H9 (cell line): ENCODE results near the gene MAGI3. TPM values are rescaled to one million over a fixed set of nuclear protein-coding genes. Genes with fewer than 3 reads are reported as not detected.

Experiments used
- DNase-seq: peaks from one replicate; pipeline ENCODE4 v3.0.0-alpha.2; 2017
- H2AFZ ChIP-seq: one replicate; pipeline ENCODE4 v1.6.1; 2013; ENCODE audit warnings: mild to moderate bottlenecking, low read length, control low read depth, moderate library complexity
- H2AK5ac ChIP-seq: 2 replicates; pipeline ENCODE4 v1.6.1; 2013; ENCODE audit warnings: low read length, control low read depth, mixed read lengths; ENCODE audit not compliant: insufficient read length
- H2BK120ac ChIP-seq: one replicate; pipeline ENCODE4 v1.6.1; 2013; ENCODE audit warnings: low read depth, mild to moderate bottlenecking, low read length, control low read depth, inconsistent platforms; ENCODE audit not compliant: poor library complexity, severe bottlenecking
- H2BK12ac ChIP-seq: 2 replicates; pipeline ENCODE4 v1.6.1; 2013; ENCODE audit warnings: low read length, control low read depth, mixed read lengths, low read depth; ENCODE audit not compliant: insufficient read length
- H2BK15ac ChIP-seq: 2 replicates; pipeline ENCODE4 v1.6.1; 2013; ENCODE audit warnings: low read depth, low read length, control low read depth
- H2BK20ac ChIP-seq: one replicate; pipeline ENCODE4 v1.6.1; 2013; ENCODE audit warnings: low read depth, mild to moderate bottlenecking, low read length, control low read depth, inconsistent platforms; ENCODE audit not compliant: poor library complexity, severe bottlenecking
- H2BK5ac ChIP-seq: 2 replicates; pipeline ENCODE4 v1.6.1; 2013; ENCODE audit warnings: low read length, control low read depth, mixed read lengths; ENCODE audit not compliant: insufficient read length
- H3K14ac ChIP-seq: 2 replicates; pipeline ENCODE4 v1.6.1; 2013; ENCODE audit warnings: low read length, control low read depth; ENCODE audit not compliant: insufficient read depth
- H3K18ac ChIP-seq: 2 replicates; pipeline ENCODE4 v1.6.1; 2013; ENCODE audit warnings: low read depth, mild to moderate bottlenecking, mixed read lengths, low read length, control low read depth; ENCODE audit not compliant: insufficient read length
- H3K23ac ChIP-seq: 2 replicates; pipeline ENCODE4 v1.6.1; 2013; ENCODE audit warnings: low read length, control low read depth, mixed read lengths, low read depth; ENCODE audit not compliant: insufficient read length
- H3K23me2 ChIP-seq: 2 replicates; pipeline ENCODE4 v1.6.1; 2013; ENCODE audit warnings: low read depth, mild to moderate bottlenecking, mixed read lengths, low read length, control low read depth; ENCODE audit not compliant: insufficient read length, poor library complexity, severe bottlenecking
- H3K27ac ChIP-seq: 2 replicates; pipeline ENCODE4 v1.5.1; 2013; ENCODE audit warnings: low read length, control low read depth, mixed read lengths, low read depth; ENCODE audit not compliant: insufficient read length
- H3K27me3 ChIP-seq: 2 replicates; pipeline ENCODE4 v1.6.1; 2013; ENCODE audit warnings: low read length, control low read depth, inconsistent platforms; ENCODE audit not compliant: insufficient read depth
- H3K4ac ChIP-seq: 2 replicates; pipeline ENCODE4 v1.6.1; 2013; ENCODE audit warnings: low read depth, mild to moderate bottlenecking, control low read depth, inconsistent platforms, low read length, moderate library complexity
- H3K4me1 ChIP-seq: 2 replicates; pipeline ENCODE4 v1.6.1; 2013; ENCODE audit warnings: low read length, control low read depth, inconsistent platforms; ENCODE audit not compliant: insufficient read depth
- H3K4me2 ChIP-seq: 2 replicates; pipeline ENCODE4 v1.6.1; 2013; ENCODE audit warnings: low read length, control low read depth, mixed read lengths; ENCODE audit not compliant: insufficient read length, insufficient read depth
- H3K56ac ChIP-seq: 2 replicates; pipeline ENCODE4 v1.6.1; 2013; ENCODE audit warnings: low read depth, mild to moderate bottlenecking, mixed read lengths, low read length, control low read depth; ENCODE audit not compliant: insufficient read length
- H3K79me1 ChIP-seq: 2 replicates; pipeline ENCODE4 v1.6.1; 2013; ENCODE audit warnings: low read depth, mild to moderate bottlenecking, moderate library complexity, low read length, control low read depth, inconsistent platforms; ENCODE audit not compliant: insufficient read depth, poor library complexity, severe bottlenecking
- H3K79me2 ChIP-seq: 2 replicates; pipeline ENCODE4 v1.6.1; 2013; ENCODE audit warnings: low read length, control low read depth, inconsistent platforms; ENCODE audit not compliant: insufficient read depth
- H3K9ac ChIP-seq: 2 replicates; pipeline ENCODE4 v1.6.1; 2013; ENCODE audit warnings: low read length, control low read depth, mixed read lengths; ENCODE audit not compliant: insufficient read length; ENCODE audit errors: extremely low read depth
- H3K9me3 ChIP-seq: one replicate; pipeline ENCODE4 v1.6.1; 2013; ENCODE audit warnings: low read depth, low read length, inconsistent platforms; ENCODE audit not compliant: control insufficient read depth
- H3T11ph ChIP-seq: one replicate; pipeline ENCODE4 v1.6.1; 2013; ENCODE audit warnings: mild to moderate bottlenecking, low read length, control low read depth, inconsistent platforms
- H4K20me1 ChIP-seq: one replicate; pipeline ENCODE4 v1.6.1; 2013; ENCODE audit not compliant: control insufficient read depth, insufficient read length, insufficient read depth
- H4K5ac ChIP-seq: 2 replicates; pipeline ENCODE4 v1.6.1; 2013; ENCODE audit warnings: low read depth, mild to moderate bottlenecking, mixed read lengths, low read length, control low read depth; ENCODE audit not compliant: insufficient read length
- H4K8ac ChIP-seq: replicated peaks from 2 replicates; pipeline ENCODE4 v1.6.1; 2013; ENCODE audit warnings: low read length, control low read depth, mixed read lengths, low read depth; ENCODE audit not compliant: insufficient read length
- H4K91ac ChIP-seq: 2 replicates; pipeline ENCODE4 v1.6.1; 2013; ENCODE audit warnings: low read depth, mild to moderate bottlenecking, moderate library complexity, mixed read lengths, low read length, control low read depth; ENCODE audit not compliant: insufficient read length
- H3K27ac Mint-ChIP-seq, 3 experiments: 2 replicates in 2 of 3; 3 replicates in 1 of 3; pipeline ENCODE4 v1.8.0; 2020 to 2021; ENCODE audit warnings: mixed read lengths in 3 of 3, mild to moderate bottlenecking in 1 of 3, moderate library complexity in 1 of 3
- H3K27me3 Mint-ChIP-seq: 2 replicates; pipeline ENCODE4 v1.8.0; 2021; ENCODE audit warnings: low read depth, mild to moderate bottlenecking, moderate library complexity, mixed read lengths
- H3K36me3 Mint-ChIP-seq, 3 experiments: 2 replicates in 2 of 3; 3 replicates in 1 of 3; pipeline ENCODE4 v1.8.0; 2020 to 2021; ENCODE audit warnings: low read depth in 3 of 3, mixed read lengths in 3 of 3; ENCODE audit not compliant: insufficient read depth in 1 of 3
- H3K4me1 Mint-ChIP-seq, 2 experiments: 2 replicates each; pipeline ENCODE4 v1.8.0; 2020; ENCODE audit warnings: mixed read lengths in 2 of 2
- H3K4me3 Mint-ChIP-seq, 2 experiments: 2 replicates in 1 of 2; 3 replicates in 1 of 2; pipeline ENCODE4 v1.8.0; 2020 to 2021; ENCODE audit warnings: mild to moderate bottlenecking in 2 of 2, mixed read lengths in 2 of 2, moderate library complexity in 1 of 2
- H3K9me3 Mint-ChIP-seq, 2 experiments: 2 replicates in 1 of 2; 3 replicates in 1 of 2; pipeline ENCODE4 v1.8.0; 2020; ENCODE audit warnings: mild to moderate bottlenecking in 2 of 2, mixed read lengths in 2 of 2, moderate library complexity in 1 of 2
- WGBS: extraction: QIAGEN DNeasy Blood & Tissue Kit; methylation state at CpG from one replicate; pipeline ENCODE4 v1.1.7; 2013; ENCODE audit warnings: missing lambda C conversion rate, low lambda C conversion rate, mixed read lengths; ENCODE audit not compliant: insufficient read length; ENCODE audit errors: extremely low coverage; 5-methylcytosine and 5-hydroxymethylcytosine counted together
- total RNA-seq: library from RNA; stranded (reverse); gene quantifications from 2 replicates; pipeline ENCODE4 v1.2.1, GENCODE V29; 2021
- TF ChIP-seq, protein P1 (sequence below): fragments of 200-600 bp; sonication (generic); conservative IDR thresholded peaks from 3 replicates; pipeline ENCODE4 v1.8.0; 2021; ENCODE audit warnings: antibody characterized with exemption, mild to moderate bottlenecking

MAGI3 gene
- total RNA-seq, 1 experiment from 2014 or later = 8.2 TPM

DNA sequence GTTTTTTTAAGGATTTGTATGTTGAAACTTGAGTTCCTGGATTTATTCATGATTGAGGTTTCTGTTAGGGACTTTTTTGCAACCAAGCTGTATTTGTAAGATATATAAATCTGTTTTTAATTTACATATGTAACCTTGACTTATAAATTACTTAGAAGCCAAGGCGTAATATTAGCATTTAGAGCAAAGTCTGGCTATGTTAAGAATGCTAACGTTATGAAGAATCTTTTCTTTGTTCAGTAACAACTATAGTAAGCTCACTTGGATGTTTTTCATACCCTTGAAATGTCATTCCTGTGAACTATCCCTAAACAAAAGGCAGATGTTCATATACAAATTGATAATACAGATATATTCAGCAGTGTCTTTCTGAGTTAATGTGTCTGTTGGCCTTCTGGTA lies 155.3 kb downstream of the MAGI3 start:
- Histone ChIP-seq H3K27ac (no peak overlapping the region), H2BK12ac (no peak overlapping the region), H3K9ac (no peak overlapping the region), H4K91ac (no peak overlapping the region), H3K27me3 (no peaks in the 10 kb centered on the region), H4K20me1 (no peaks in the 10 kb centered on the region), H2BK20ac (no peak overlapping the region), H3K18ac (no peak overlapping the region), H3K4ac (no peak overlapping the region), H3K56ac (no peak overlapping the region), H3K23me2 (no peaks in the 10 kb centered on the region), H2BK120ac (no peak overlapping the region), H2BK5ac (no peak overlapping the region), H3K14ac (no peak overlapping the region), H3K9me3 (no peaks in the 10 kb centered on the region), H3K79me2 (no peaks in the 10 kb centered on the region), H4K8ac (no peak overlapping the region), H2BK15ac (no peak overlapping the region), H3K4me2 (no peak overlapping the region), H3K23ac (no peak overlapping the region), H2AFZ (no peak overlapping the region), H3T11ph (no peak overlapping the region), H3K4me1 (0 out of 2 replicates have a peak, but pooled peaks cover 2% of the 10 kb centered on the region), H3K79me1 (no peaks in the 10 kb centered on the region), H2AK5ac (no peak overlapping the region), H4K5ac (no peak overlapping the region)
- TF ChIP-seq, protein P1, sequence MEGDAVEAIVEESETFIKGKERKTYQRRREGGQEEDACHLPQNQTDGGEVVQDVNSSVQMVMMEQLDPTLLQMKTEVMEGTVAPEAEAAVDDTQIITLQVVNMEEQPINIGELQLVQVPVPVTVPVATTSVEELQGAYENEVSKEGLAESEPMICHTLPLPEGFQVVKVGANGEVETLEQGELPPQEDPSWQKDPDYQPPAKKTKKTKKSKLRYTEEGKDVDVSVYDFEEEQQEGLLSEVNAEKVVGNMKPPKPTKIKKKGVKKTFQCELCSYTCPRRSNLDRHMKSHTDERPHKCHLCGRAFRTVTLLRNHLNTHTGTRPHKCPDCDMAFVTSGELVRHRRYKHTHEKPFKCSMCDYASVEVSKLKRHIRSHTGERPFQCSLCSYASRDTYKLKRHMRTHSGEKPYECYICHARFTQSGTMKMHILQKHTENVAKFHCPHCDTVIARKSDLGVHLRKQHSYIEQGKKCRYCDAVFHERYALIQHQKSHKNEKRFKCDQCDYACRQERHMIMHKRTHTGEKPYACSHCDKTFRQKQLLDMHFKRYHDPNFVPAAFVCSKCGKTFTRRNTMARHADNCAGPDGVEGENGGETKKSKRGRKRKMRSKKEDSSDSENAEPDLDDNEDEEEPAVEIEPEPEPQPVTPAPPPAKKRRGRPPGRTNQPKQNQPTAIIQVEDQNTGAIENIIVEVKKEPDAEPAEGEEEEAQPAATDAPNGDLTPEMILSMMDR = no peak
- WGBS = no CpG with 5 or more reads among the region's 2 CpGs
- Mint-ChIP-seq H3K27ac (no peak overlapping the region), H3K4me1 (peaks cover 12 to 20% of the 10 kb centered on the region in 2 experiments), H3K4me3 (no peak overlapping the region), H3K36me3 (peaks cover 0 to 3% (median 0%) of the 10 kb centered on the region in 3 experiments; a peak in 3 of 7 replicates), H3K9me3 (no peaks in the 10 kb centered on the region; a peak in 2 of 5 replicates), H3K27me3 (no peaks in the 10 kb centered on the region)
- no peak for DNase-seq
